ENCODE measurements around the gene FBXL17. TPM values are rescaled to one million over a fixed set of nuclear protein-coding genes. Genes with fewer than 3 reads are reported as not detected.

The FBXL17 gene
- total and polyA plus RNA-seq, 4 donors: 2.1 to 14.1 (median 6.3) TPM

DNA sequence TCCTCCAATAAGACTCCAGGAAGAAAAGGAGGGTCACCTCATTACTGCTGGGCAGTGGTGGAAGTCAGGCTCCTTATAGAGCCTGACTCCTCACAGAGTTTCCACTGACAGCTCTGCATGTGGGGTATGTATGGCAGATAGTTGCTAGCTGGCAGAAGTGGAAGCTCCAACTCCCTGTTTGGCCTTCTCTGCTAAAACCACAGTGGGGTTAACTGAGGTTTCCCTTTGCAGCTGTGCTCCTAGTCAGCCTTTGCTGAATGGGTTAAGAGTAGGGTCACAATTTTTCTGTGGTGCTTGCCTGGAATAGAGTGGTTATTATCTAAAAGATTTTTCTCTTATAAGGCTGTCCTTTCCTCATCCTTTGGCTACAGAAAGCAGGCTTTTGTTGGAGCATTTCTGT, 327.5 kb downstream of the FBXL17 start:
- H3K4me1 ChIP-seq (ENCODE audit: control insufficient read depth in 4 of 4, insufficient read depth in 4 of 4, low read length in 3 of 4): no peaks in the 10 kb centered on the region
- no peak overlapping the region for H3K27ac ChIP-seq (ENCODE audit: low read depth in 1 of 2, low read length in 2 of 2)
- no peaks in the 10 kb centered on the region for H3K27me3 ChIP-seq (ENCODE audit: control insufficient read depth in 4 of 4, insufficient read depth in 4 of 4, low read length in 3 of 4)
- H3K4me3 ChIP-seq (ENCODE audit: low read depth in 1 of 3, low read length in 3 of 3): no peak overlapping the region
- no peak overlapping the region for H3K9ac ChIP-seq (ENCODE audit: low read depth in 1 of 2, low read length in 2 of 2)
- H3K36me3 ChIP-seq (ENCODE audit: control insufficient read depth in 4 of 4, insufficient read depth in 3 of 4, low read depth in 1 of 4, low read length in 3 of 4): peaks cover 0 to 4% (median 0%) of the 10 kb centered on the region in 4 donors
- TF ChIP-seq SP1 (IDR thresholded peaks at IDR 0.05) (no peak), YY1 (IDR thresholded peaks at IDR 0.05) (no peak), JUND (IDR thresholded peaks at IDR 0.05) (no peak)
- DNase-seq (ENCODE audit: low spot score): no peak
- no peaks in the 10 kb centered on the region for H3K9me3 ChIP-seq (ENCODE audit: control insufficient read depth in 4 of 4, low read length in 3 of 4)

DNA sequence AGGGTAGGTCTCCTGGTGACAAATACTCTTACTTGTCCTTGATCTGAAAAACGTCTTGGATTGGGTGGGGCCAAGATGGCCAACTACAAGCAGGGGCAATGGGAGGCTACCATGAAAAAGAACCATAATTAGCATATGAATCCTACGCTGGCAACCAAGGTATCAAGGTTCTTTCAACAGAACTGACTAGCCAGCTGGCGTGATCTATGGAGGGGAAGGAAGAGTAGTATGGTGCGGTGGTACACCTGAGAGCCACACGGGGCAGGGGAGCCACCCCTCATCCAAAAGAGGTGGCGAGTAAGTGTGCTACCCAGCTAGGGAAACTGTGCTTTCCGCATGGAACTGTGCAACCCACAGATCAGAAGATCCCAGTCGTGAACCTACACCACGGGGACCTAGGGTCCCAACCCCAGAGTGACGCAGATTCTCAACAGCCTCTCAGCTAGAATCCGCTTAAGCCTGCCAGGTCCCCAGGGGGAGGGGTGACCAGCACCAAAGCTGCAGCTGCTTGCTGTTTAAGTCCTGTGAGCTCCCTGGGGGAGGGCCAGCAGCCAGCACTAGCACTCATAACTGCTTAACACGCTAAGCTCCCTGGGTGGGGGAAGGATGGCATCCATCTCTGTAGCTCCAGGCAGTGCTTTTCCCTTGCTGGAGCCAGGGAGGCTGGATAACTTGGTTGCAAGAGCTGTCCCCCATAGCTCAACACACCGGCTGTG, 334.8 kb downstream of the FBXL17 start:
- TF ChIP-seq TAF1 (conservative IDR thresholded peaks at IDR 0.05): no peak
- no peak for TF ChIP-seq HNF4A (conservative IDR thresholded peaks at IDR 0.05)
- TF ChIP-seq, protein P1, sequence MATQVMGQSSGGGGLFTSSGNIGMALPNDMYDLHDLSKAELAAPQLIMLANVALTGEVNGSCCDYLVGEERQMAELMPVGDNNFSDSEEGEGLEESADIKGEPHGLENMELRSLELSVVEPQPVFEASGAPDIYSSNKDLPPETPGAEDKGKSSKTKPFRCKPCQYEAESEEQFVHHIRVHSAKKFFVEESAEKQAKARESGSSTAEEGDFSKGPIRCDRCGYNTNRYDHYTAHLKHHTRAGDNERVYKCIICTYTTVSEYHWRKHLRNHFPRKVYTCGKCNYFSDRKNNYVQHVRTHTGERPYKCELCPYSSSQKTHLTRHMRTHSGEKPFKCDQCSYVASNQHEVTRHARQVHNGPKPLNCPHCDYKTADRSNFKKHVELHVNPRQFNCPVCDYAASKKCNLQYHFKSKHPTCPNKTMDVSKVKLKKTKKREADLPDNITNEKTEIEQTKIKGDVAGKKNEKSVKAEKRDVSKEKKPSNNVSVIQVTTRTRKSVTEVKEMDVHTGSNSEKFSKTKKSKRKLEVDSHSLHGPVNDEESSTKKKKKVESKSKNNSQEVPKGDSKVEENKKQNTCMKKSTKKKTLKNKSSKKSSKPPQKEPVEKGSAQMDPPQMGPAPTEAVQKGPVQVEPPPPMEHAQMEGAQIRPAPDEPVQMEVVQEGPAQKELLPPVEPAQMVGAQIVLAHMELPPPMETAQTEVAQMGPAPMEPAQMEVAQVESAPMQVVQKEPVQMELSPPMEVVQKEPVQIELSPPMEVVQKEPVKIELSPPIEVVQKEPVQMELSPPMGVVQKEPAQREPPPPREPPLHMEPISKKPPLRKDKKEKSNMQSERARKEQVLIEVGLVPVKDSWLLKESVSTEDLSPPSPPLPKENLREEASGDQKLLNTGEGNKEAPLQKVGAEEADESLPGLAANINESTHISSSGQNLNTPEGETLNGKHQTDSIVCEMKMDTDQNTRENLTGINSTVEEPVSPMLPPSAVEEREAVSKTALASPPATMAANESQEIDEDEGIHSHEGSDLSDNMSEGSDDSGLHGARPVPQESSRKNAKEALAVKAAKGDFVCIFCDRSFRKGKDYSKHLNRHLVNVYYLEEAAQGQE (IDR thresholded peaks at IDR 0.05): no peak
- TF ChIP-seq HNF4G (IDR thresholded peaks at IDR 0.05): no peak
- no peak for TF ChIP-seq NR2F2 (IDR thresholded peaks at IDR 0.05)
- TF ChIP-seq, protein P2, sequence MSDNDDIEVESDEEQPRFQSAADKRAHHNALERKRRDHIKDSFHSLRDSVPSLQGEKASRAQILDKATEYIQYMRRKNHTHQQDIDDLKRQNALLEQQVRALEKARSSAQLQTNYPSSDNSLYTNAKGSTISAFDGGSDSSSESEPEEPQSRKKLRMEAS (IDR thresholded peaks at IDR 0.05): no peak
- TF ChIP-seq JUND (IDR thresholded peaks at IDR 0.05): no peak
- TF ChIP-seq RAD21 (IDR thresholded peaks at IDR 0.05): no peak
- TF ChIP-seq GABPA (IDR thresholded peaks at IDR 0.05 in 1 of 2, conservative IDR thresholded peaks at IDR 0.05 in 1 of 2): no peak
- TF ChIP-seq EGR1 (IDR thresholded peaks at IDR 0.05; ENCODE audit: low read depth in 2 of 2): no peak
- TF ChIP-seq, protein P3, sequence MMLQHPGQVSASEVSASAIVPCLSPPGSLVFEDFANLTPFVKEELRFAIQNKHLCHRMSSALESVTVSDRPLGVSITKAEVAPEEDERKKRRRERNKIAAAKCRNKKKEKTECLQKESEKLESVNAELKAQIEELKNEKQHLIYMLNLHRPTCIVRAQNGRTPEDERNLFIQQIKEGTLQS (IDR thresholded peaks at IDR 0.05): no peak
- TF ChIP-seq, protein P4, sequence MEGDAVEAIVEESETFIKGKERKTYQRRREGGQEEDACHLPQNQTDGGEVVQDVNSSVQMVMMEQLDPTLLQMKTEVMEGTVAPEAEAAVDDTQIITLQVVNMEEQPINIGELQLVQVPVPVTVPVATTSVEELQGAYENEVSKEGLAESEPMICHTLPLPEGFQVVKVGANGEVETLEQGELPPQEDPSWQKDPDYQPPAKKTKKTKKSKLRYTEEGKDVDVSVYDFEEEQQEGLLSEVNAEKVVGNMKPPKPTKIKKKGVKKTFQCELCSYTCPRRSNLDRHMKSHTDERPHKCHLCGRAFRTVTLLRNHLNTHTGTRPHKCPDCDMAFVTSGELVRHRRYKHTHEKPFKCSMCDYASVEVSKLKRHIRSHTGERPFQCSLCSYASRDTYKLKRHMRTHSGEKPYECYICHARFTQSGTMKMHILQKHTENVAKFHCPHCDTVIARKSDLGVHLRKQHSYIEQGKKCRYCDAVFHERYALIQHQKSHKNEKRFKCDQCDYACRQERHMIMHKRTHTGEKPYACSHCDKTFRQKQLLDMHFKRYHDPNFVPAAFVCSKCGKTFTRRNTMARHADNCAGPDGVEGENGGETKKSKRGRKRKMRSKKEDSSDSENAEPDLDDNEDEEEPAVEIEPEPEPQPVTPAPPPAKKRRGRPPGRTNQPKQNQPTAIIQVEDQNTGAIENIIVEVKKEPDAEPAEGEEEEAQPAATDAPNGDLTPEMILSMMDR (IDR thresholded peaks at IDR 0.05; ENCODE audit: low read depth, low read length, missing input control): no peak
- TF ChIP-seq FOXA1 (IDR thresholded peaks at IDR 0.05): no peak
- no peak for TF ChIP-seq RXRA (IDR thresholded peaks at IDR 0.05)
- TF ChIP-seq YY1 (IDR thresholded peaks at IDR 0.05): no peak
- Histone ChIP-seq H3K27me3 (ENCODE audit: control insufficient read depth in 4 of 4, insufficient read depth in 4 of 4, low read length in 3 of 4) (no peaks in the 10 kb centered on the region), H3K9me3 (ENCODE audit: control insufficient read depth in 4 of 4, low read length in 3 of 4) (no peaks in the 10 kb centered on the region), H3K36me3 (ENCODE audit: control insufficient read depth in 4 of 4, insufficient read depth in 3 of 4, low read depth in 1 of 4, low read length in 3 of 4) (no peaks in the 10 kb centered on the region), H3K27ac (ENCODE audit: low read depth in 1 of 2, low read length in 2 of 2) (no peak overlapping the region), H3K4me1 (ENCODE audit: control insufficient read depth in 4 of 4, insufficient read depth in 4 of 4, low read length in 3 of 4) (peaks cover 0 to 1% (median 0%) of the 10 kb centered on the region in 4 donors), H3K9ac (ENCODE audit: low read depth in 1 of 2, low read length in 2 of 2) (no peak overlapping the region), H3K4me3 (ENCODE audit: low read depth in 1 of 3, low read length in 3 of 3) (no peak overlapping the region)
- no peak for DNase-seq (ENCODE audit: low spot score)
- WGBS: 95% methylated on average over 13 of the region's 13 CpGs

Measured in liver (tissue), 9 donors.